Measurements from ENCODE around the gene TRMT11.
"Not testable (repeated sequence)": the region's sequence is repeated elsewhere in the genome, so short reads cannot be mapped to it uniquely, and the experiment has no call there.

Gene TRMT11

GRCh38 chr6:125986301-125987025 is at the start of gene TRMT11:
TSS of gene TRMT11 (plus strand) at chr6:125986540. CDS start at chr6:125986551, 11 bp downstream.
- DNase-seq = peak; percentile 86

- no peak for DNase-seq
Observed at GRCh38 chr6:125939026-125939425, 47.3 kb upstream of the TRMT11 start.

GRCh38 chr6:125939791-125940190 is 46.5 kb upstream of the TRMT11 start:
- DNase-seq = no peak

- peak; percentile 34 for DNase-seq
Observed at GRCh38 chr6:125940247-125941041, 45.9 kb upstream of the TRMT11 start.

GRCh38 chr6:125942672-125943527 is 43.4 kb upstream of the TRMT11 start:
- DNase-seq = peak; percentile 30

GRCh38 chr6:125943528-125944433 is 42.6 kb upstream of the TRMT11 start:
- no peak for DNase-seq

GRCh38 chr6:125944434-125944816 is 41.9 kb upstream of the TRMT11 start:
- peak; percentile 21 for DNase-seq

GRCh38 chr6:125944896-125945295 is 41.4 kb upstream of the TRMT11 start:
- no peak for DNase-seq

- DNase-seq = peak; percentile 47
Observed at GRCh38 chr6:125945378-125946141, 40.8 kb upstream of the TRMT11 start.

GRCh38 chr6:125947615-125948014 is 38.7 kb upstream of the TRMT11 start:
- DNase-seq = peak; percentile 7

GRCh38 chr6:125948455-125948854 is 37.9 kb upstream of the TRMT11 start:
- no peak for DNase-seq

GRCh38 chr6:125949069-125949468 is 37.3 kb upstream of the TRMT11 start:
- no peak for DNase-seq

- peak; percentile 39 for DNase-seq
Observed at GRCh38 chr6:125950293-125950692, 36.0 kb upstream of the TRMT11 start.

- DNase-seq = not testable (repeated sequence)
Observed at GRCh38 chr6:125950716-125951115, 35.6 kb upstream of the TRMT11 start.

GRCh38 chr6:125951323-125951722 is 35.0 kb upstream of the TRMT11 start:
- no peak for DNase-seq

GRCh38 chr6:125952764-125953501 is 33.4 kb upstream of the TRMT11 start:
- peak; percentile 22 for DNase-seq

GRCh38 chr6:125953502-125953875 is 32.9 kb upstream of the TRMT11 start:
- DNase-seq = no peak

GRCh38 chr6:125954735-125955339 is 31.5 kb upstream of the TRMT11 start:
- no peak for DNase-seq

GRCh38 chr6:125955973-125956372 is 30.4 kb upstream of the TRMT11 start:
- DNase-seq = no peak

Measured in fibroblast of skin of right biceps (primary cell).